ENCODE results near the gene TMEM151A. TPM values are rescaled to one million over a fixed set of nuclear protein-coding genes. Genes with fewer than 3 reads are reported as not detected.
A peak's percentile ranks its signal among the peaks of the same experiment; 100 is the strongest.
"Not testable (repeated sequence)": the region's sequence is repeated elsewhere in the genome, so short reads cannot be mapped to it uniquely, and the experiment has no call there.

The TMEM151A gene
- total RNA-seq, 1 donor from 2014 or later, result not detected

DNA sequence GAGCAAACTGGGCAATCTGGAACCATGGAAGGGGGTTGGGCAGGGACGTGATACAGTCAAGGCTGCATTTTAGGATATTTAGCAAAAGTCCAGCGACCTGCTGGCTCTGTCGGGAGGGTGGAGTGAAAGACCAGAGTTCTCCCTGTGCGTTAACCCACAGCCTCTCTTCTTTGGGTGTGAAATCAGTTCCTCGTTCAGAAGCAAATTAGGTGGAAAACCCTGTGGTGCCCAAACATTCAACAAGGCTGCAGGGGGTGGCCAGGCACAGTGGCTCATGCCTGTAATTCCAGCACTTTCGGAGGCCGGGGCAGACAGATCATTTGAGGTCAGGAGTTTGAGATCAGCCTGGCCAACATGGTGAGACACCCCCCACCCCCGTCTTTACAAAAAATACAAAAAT is 5.9 kb downstream of the TMEM151A start:
- no peak overlapping the region for H3K27ac ChIP-seq (ENCODE audit: low read depth, low read length)
- H3K9me3 ChIP-seq (ENCODE audit: control insufficient read depth in 3 of 3, low read length in 3 of 3), result no peaks in the 10 kb centered on the region
- no peak overlapping the region for H3K4me3 ChIP-seq (ENCODE audit: low read length in 3 of 3)
- no peaks in the 10 kb centered on the region for H3K4me1 ChIP-seq (ENCODE audit: control insufficient read depth in 3 of 3, insufficient read depth in 3 of 3, low read length in 3 of 3)
- peaks cover 28 to 42% (median 29%) of the 10 kb centered on the region in 3 donors for H3K27me3 ChIP-seq (ENCODE audit: control insufficient read depth in 3 of 3, insufficient read depth in 3 of 3, low read length in 3 of 3)
- no peaks in the 10 kb centered on the region for H3K36me3 ChIP-seq (ENCODE audit: control insufficient read depth in 3 of 3, insufficient read depth in 3 of 3, low read length in 3 of 3)
- no peak overlapping the region for H3K9ac ChIP-seq (ENCODE audit: low read depth in 1 of 3, low read length in 3 of 3)

DNA sequence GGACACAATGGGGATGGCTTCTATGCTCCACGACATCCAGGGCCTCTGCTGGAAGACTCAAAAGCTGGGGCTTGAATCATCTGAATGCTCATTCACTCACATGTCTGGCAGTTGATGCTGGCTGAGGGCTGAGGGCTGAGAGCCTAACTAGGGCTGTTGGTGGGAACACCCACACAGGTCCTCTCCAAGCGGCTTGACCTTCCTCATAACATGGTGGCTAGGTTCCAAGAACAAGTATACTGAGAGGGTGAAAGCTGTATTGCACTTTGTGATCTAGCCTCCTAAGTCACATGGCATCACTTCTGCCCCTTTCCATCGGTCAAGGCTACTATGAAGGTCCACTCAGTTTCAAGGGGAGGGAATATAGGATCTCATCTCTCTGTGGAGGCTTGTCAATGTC is 7.5 kb downstream of the TMEM151A start:
- Histone ChIP-seq H3K27me3 (ENCODE audit: control insufficient read depth in 3 of 3, insufficient read depth in 3 of 3, low read length in 3 of 3) (peaks cover 14 to 26% (median 15%) of the 10 kb centered on the region in 3 donors), H3K36me3 (ENCODE audit: control insufficient read depth in 3 of 3, insufficient read depth in 3 of 3, low read length in 3 of 3) (no peaks in the 10 kb centered on the region), H3K4me1 (ENCODE audit: control insufficient read depth in 3 of 3, insufficient read depth in 3 of 3, low read length in 3 of 3) (no peaks in the 10 kb centered on the region), H3K9me3 (ENCODE audit: control insufficient read depth in 3 of 3, low read length in 3 of 3) (no peaks in the 10 kb centered on the region), H3K27ac (ENCODE audit: low read depth, low read length) (no peak overlapping the region), H3K9ac (ENCODE audit: low read depth in 1 of 3, low read length in 3 of 3) (no peak overlapping the region), H3K4me3 (ENCODE audit: low read length in 3 of 3) (no peak overlapping the region)

DNA sequence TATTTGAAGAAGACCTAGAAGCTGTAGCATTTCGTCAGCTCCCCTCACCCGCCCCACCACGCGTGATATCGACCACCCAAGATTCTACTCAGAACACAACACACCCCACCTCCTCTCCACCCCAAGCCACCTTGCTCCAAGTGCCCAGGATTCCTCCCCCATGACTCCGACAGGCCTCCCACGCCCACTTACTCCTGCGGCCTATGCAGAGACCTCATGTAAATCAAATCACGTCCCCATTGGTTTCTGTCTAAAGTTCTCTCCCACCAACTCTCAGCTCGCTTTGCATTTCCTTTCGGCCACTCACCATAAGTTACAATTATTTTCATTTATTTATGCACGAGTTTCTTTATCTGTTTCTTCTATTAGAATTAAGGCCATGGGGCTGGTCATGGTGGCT is 11.0 kb downstream of the TMEM151A start:
- Histone ChIP-seq H3K9ac (ENCODE audit: low read depth in 1 of 3, low read length in 3 of 3) (no peak overlapping the region), H3K4me3 (ENCODE audit: low read length in 3 of 3) (no peak overlapping the region), H3K36me3 (ENCODE audit: control insufficient read depth in 3 of 3, insufficient read depth in 3 of 3, low read length in 3 of 3) (no peaks in the 10 kb centered on the region), H3K4me1 (ENCODE audit: control insufficient read depth in 3 of 3, insufficient read depth in 3 of 3, low read length in 3 of 3) (no peaks in the 10 kb centered on the region), H3K27me3 (ENCODE audit: control insufficient read depth in 3 of 3, insufficient read depth in 3 of 3, low read length in 3 of 3) (no peaks in the 10 kb centered on the region), H3K27ac (ENCODE audit: low read depth, low read length) (no peak overlapping the region), H3K9me3 (ENCODE audit: control insufficient read depth in 3 of 3, low read length in 3 of 3) (no peaks in the 10 kb centered on the region)

DNA sequence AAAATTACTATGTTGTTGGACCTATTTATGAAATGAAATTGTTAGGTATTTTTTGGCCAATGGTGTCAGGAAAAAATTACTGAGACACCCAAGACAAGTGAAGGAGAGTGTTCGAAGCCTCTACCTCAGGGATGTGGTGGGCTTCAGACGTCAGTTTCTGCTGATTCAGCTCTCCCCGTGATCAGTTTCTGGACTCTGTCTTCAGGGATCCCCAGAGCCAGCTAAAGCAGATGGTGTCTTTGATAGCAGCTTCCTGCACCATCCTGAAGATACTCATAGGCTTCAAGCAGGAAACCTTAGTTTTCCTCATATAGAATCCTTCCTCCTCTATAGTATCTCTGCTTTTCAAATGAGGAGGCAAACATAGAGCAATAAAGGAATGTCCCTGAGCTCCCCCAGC is 17.8 kb downstream of the TMEM151A start:
- Histone ChIP-seq H3K9ac (ENCODE audit: low read depth in 1 of 3, low read length in 3 of 3) (no peak overlapping the region), H3K27ac (ENCODE audit: low read depth, low read length) (no peak overlapping the region), H3K36me3 (ENCODE audit: control insufficient read depth in 3 of 3, insufficient read depth in 3 of 3, low read length in 3 of 3) (no peaks in the 10 kb centered on the region), H3K27me3 (ENCODE audit: control insufficient read depth in 3 of 3, insufficient read depth in 3 of 3, low read length in 3 of 3) (peaks cover under 1 to 7% (median under 1%) of the 10 kb centered on the region in 3 donors), H3K4me3 (ENCODE audit: low read length in 3 of 3) (no peak overlapping the region), H3K9me3 (ENCODE audit: control insufficient read depth in 3 of 3, low read length in 3 of 3) (no peaks in the 10 kb centered on the region), H3K4me1 (ENCODE audit: control insufficient read depth in 3 of 3, insufficient read depth in 3 of 3, low read length in 3 of 3) (peaks cover 6 to 15% (median 12%) of the 10 kb centered on the region in 3 donors)

DNA sequence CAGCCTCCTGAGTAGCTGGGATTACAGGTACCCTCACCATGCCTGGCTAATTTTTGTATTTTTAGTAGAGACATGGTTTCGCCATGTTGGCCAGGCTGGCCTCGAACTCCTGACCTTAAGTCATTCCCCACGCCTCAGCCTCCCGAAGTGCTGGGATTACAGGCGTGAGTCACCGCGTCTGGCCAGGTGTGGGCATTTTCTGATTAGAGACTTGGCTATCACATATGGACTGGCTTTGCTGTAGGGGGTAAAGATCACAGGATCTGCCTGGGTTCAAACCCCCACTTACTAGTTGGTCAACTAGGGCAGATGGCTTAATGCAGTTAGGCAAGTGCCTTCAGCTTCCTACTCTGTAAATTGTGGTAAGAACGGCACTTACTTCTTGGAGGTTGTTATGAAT is 18.6 kb downstream of the TMEM151A start:
- Histone ChIP-seq H3K9me3 (ENCODE audit: control insufficient read depth in 3 of 3, low read length in 3 of 3) (no peaks in the 10 kb centered on the region), H3K27me3 (ENCODE audit: control insufficient read depth in 3 of 3, insufficient read depth in 3 of 3, low read length in 3 of 3) (peaks cover 7 to 13% (median 7%) of the 10 kb centered on the region in 3 donors), H3K4me3 (ENCODE audit: low read length in 3 of 3) (no peak overlapping the region), H3K27ac (ENCODE audit: low read depth, low read length) (no peak overlapping the region), H3K36me3 (ENCODE audit: control insufficient read depth in 3 of 3, insufficient read depth in 3 of 3, low read length in 3 of 3) (no peaks in the 10 kb centered on the region), H3K4me1 (ENCODE audit: control insufficient read depth in 3 of 3, insufficient read depth in 3 of 3, low read length in 3 of 3) (peaks cover 9 to 17% (median 16%) of the 10 kb centered on the region in 3 donors), H3K9ac (ENCODE audit: low read depth in 1 of 3, low read length in 3 of 3) (no peak overlapping the region)

DNA sequence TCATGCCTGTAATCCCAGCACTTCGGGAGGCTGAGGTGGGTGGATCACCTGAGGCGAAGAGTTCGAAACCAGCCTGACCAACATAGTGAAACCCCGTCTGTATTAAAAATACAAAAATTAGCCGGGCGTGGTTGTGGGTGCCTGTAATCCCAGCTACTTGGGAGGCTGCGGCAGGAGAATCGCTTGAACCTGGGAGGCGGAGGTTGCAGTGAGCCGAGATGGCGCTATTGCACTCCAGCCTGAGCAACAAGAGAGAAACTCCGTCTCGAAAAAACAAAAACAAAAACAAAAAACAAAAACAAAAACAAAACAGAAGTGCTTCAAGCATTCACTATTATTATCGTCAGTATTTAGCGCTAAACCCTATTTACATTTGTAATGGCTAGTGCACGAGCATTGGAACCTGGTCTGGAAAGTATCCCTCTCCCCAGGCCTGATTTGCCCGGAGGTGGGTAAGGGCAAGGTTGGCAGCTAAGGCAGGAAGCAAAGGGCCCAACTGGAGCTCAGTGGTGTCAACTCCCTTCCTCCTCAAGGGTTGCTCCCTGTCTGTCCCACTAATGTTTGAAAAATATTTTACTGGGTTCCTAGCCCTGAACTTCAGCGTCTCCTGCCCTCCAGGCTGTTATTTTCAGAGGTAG is 19.2 kb downstream of the TMEM151A start:
- not testable (repeated sequence) for H3K9ac ChIP-seq (ENCODE audit: low read depth in 1 of 3, low read length in 3 of 3); H3K9me3 ChIP-seq (ENCODE audit: control insufficient read depth in 3 of 3, low read length in 3 of 3); H3K4me3 ChIP-seq (ENCODE audit: low read length in 3 of 3); H3K36me3 ChIP-seq (ENCODE audit: control insufficient read depth in 3 of 3, insufficient read depth in 3 of 3, low read length in 3 of 3); H3K27ac ChIP-seq (ENCODE audit: low read depth, low read length)
- Histone ChIP-seq H3K4me1 (ENCODE audit: control insufficient read depth in 3 of 3, insufficient read depth in 3 of 3, low read length in 3 of 3) (peaks cover 11 to 23% (median 16%) of the 10 kb centered on the region in 3 donors), H3K27me3 (ENCODE audit: control insufficient read depth in 3 of 3, insufficient read depth in 3 of 3, low read length in 3 of 3) (peaks cover 13 to 18% (median 13%) of the 10 kb centered on the region in 3 donors)

DNA sequence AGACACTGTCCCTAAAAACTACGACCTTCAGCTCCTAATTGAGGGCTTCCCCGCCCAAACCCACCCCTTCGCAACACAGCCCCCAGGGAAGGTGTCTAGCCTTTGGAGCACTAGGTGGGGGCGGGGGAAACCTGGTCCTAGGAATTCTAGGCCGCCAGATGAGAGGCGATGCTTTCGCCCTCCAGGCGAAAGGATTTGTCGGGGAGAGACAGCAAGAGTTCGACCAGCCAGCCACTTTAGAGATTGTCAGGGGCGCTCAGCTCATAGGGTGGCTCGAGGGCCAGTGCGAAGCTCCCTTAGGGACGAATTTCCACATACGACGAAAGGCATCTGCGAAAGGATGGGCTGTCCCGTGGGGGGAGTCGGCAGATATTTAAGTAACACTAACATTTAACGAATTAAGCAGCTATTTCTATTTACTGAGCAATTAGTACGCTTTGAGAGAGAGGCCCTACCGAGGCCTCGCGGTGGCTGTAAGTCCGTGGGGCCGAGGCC is 19.8 kb downstream of the TMEM151A start:
- Histone ChIP-seq H3K4me3 (ENCODE audit: low read length in 3 of 3) (peak overlapping the region in 2 of 3 donors; percentile 87 to 91), H3K4me1 (ENCODE audit: control insufficient read depth in 3 of 3, insufficient read depth in 3 of 3, low read length in 3 of 3) (peaks cover 11 to 29% (median 21%) of the 10 kb centered on the region in 3 donors), H3K36me3 (ENCODE audit: control insufficient read depth in 3 of 3, insufficient read depth in 3 of 3, low read length in 3 of 3) (no peaks in the 10 kb centered on the region), H3K9ac (ENCODE audit: low read depth in 1 of 3, low read length in 3 of 3) (peak overlapping the region in 2 of 3 donors; percentile 68 to 81), H3K27ac (ENCODE audit: low read depth, low read length) (peak overlapping the region; percentile 73), H3K27me3 (ENCODE audit: control insufficient read depth in 3 of 3, insufficient read depth in 3 of 3, low read length in 3 of 3) (peaks cover 18 to 24% (median 19%) of the 10 kb centered on the region in 3 donors), H3K9me3 (ENCODE audit: control insufficient read depth in 3 of 3, low read length in 3 of 3) (no peaks in the 10 kb centered on the region)

DNA sequence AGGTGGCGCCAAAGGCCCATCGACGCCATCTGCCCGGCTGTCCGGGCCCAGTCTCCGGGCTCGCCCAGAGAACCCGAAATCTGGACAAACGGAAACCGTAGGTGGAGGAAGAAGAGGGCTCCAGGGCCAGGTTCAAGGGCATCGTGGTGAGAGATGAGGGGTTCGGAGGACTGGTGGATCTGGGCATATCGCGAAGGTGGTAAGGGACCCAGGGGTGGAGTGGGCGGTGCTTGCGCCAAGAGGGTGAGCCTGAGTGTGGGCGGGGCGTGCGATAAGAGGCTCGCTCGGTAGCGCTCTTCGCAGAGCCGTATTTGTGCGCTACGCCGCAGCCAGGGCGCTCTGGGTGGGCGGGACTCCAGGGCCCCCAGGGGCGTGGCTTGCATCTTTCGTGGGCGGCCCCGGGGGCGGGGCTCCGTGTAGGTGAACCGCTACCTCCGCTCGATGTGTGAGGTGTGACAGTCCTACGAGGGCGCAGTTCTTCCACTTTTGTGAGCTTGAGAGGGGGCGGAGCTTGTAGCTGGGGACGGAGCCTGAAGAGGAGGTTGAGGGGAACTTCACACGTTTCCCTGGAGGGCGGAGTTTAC is 20.4 kb downstream of the TMEM151A start:
- H3K4me3 ChIP-seq (ENCODE audit: low read length in 3 of 3), result peak overlapping the region; percentile 82 to 91 (median 87)
- peaks cover 18 to 27% (median 22%) of the 10 kb centered on the region in 3 donors for H3K27me3 ChIP-seq (ENCODE audit: control insufficient read depth in 3 of 3, insufficient read depth in 3 of 3, low read length in 3 of 3)
- H3K9ac ChIP-seq (ENCODE audit: low read depth in 1 of 3, low read length in 3 of 3), result peak overlapping the region; percentile 53 to 81 (median 68)
- peaks cover 11 to 29% (median 21%) of the 10 kb centered on the region in 3 donors for H3K4me1 ChIP-seq (ENCODE audit: control insufficient read depth in 3 of 3, insufficient read depth in 3 of 3, low read length in 3 of 3)
- H3K9me3 ChIP-seq (ENCODE audit: control insufficient read depth in 3 of 3, low read length in 3 of 3), result no peaks in the 10 kb centered on the region
- no peaks in the 10 kb centered on the region for H3K36me3 ChIP-seq (ENCODE audit: control insufficient read depth in 3 of 3, insufficient read depth in 3 of 3, low read length in 3 of 3)
- peak overlapping the region; percentile 73 for H3K27ac ChIP-seq (ENCODE audit: low read depth, low read length)

DNA sequence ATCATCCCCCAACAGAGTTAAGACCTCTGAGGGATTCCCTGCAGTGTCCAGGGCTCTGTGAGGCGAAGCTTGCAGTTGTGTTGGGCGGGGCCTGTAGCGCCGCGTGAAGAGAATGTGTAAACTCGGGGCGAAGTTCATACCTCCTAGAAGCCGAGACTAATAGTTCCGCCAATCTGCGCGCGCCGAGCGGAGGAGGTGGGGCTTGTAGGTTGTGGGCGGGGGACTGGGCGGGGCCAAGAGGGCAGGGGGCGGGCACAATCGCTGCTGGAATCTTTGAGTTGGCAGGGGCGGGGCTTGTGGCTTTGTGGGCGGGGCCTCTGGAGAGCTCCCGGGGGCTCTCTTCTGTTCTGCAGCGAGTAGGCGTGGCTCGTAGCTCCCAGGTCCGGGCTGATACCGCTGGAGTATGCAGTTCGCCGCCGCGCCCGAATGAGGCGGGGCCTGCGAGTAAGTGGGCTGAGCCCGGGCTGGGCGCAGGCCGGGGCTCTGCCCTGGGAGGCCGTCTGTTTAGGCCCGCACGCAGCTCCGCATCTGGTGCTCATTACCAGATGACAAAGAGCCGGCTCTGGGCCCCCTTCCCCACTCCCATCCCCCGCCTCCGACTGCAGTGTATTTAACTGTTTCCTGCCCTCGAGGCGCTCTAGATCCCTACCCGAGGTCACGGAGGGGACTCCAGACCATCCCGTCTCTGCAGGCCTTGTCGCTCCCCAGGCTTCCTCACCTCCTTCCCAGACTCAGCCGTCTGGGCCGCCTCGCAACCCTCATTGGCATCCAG is 21.0 kb downstream of the TMEM151A start:
- H3K9ac ChIP-seq (ENCODE audit: low read depth in 1 of 3, low read length in 3 of 3), result peak overlapping the region; percentile 59 to 81 (median 68)
- no peaks in the 10 kb centered on the region for H3K36me3 ChIP-seq (ENCODE audit: control insufficient read depth in 3 of 3, insufficient read depth in 3 of 3, low read length in 3 of 3)
- H3K27me3 ChIP-seq (ENCODE audit: control insufficient read depth in 3 of 3, insufficient read depth in 3 of 3, low read length in 3 of 3), result peaks cover 18 to 27% (median 22%) of the 10 kb centered on the region in 3 donors
- H3K4me3 ChIP-seq (ENCODE audit: low read length in 3 of 3), result peak overlapping the region; percentile 82 to 91 (median 87)
- H3K27ac ChIP-seq (ENCODE audit: low read depth, low read length), result peak overlapping the region; percentile 82
- H3K4me1 ChIP-seq (ENCODE audit: control insufficient read depth in 3 of 3, insufficient read depth in 3 of 3, low read length in 3 of 3), result peaks cover 11 to 34% (median 24%) of the 10 kb centered on the region in 3 donors
- no peaks in the 10 kb centered on the region for H3K9me3 ChIP-seq (ENCODE audit: control insufficient read depth in 3 of 3, low read length in 3 of 3)

Measured in skeletal muscle tissue (tissue), 4 donors.